Activated CD8-positive, alpha-beta T cell treated with anti-CD3 and anti-CD28 coated beads, Interleukin-2, amount 10 ng/mL, durations not matched to agents 7 days and 5 days (primary cell): ENCODE measurements around the gene CSTPP1. TPM values are rescaled to one million over a fixed set of nuclear protein-coding genes. Genes with fewer than 3 reads are reported as not detected.
"Not testable (repeated sequence)": the region's sequence is repeated elsewhere in the genome, so short reads cannot be mapped to it uniquely, and the experiment has no call there.

Experiments used
- ATAC-seq: fragments of 150-1000 bp; cut with Tn5 transposase; one replicate; pipeline ENCODE4 v1.10.0; 2021; ENCODE audit warnings: moderate library complexity
- CTCF ChIA-PET: fragments of 350-600 bp; sonication (Branson Sonifier 250); formaldehyde crosslinking; loops from one replicate; lab custom pipeline; 2021; ENCODE audit warnings: antibody characterized with exemption; lab: Charles Lee
- POLR2A ChIA-PET: fragments of 350-600 bp; sonication (Branson Sonifier 250); formaldehyde crosslinking; loops from one replicate; lab custom pipeline; 2021; ENCODE audit warnings: antibody characterized with exemption; lab: Charles Lee
- DNase-seq: peaks from one replicate; pipeline ENCODE4 v3.0.0-alpha.2; 2020
- H3K27ac Mint-ChIP-seq: one replicate; pipeline ENCODE4 v1.8.0; 2021; ENCODE audit warnings: mild to moderate bottlenecking, mixed read lengths
- H3K27me3 Mint-ChIP-seq: one replicate; pipeline ENCODE4 v1.8.0; 2021; ENCODE audit warnings: low read depth, mixed read lengths
- H3K36me3 Mint-ChIP-seq: one replicate; pipeline ENCODE4 v1.8.0; 2021; ENCODE audit warnings: low read depth, mixed read lengths
- H3K4me1 Mint-ChIP-seq: one replicate; pipeline ENCODE4 v1.8.0; 2021; ENCODE audit warnings: low read depth, mixed read lengths
- H3K4me3 Mint-ChIP-seq: one replicate; pipeline ENCODE4 v1.8.0; 2021; ENCODE audit warnings: mild to moderate bottlenecking, mixed read lengths
- H3K9me3 Mint-ChIP-seq: one replicate; pipeline ENCODE4 v1.8.0; 2022; ENCODE audit warnings: mixed read lengths; ENCODE audit not compliant: insufficient read depth
- total RNA-seq, 2 experiments: library from RNA; stranded (reverse); gene quantifications; one replicate each; pipeline ENCODE4 v1.2.3, GENCODE V29; 2021

CSTPP1 gene
- total RNA-seq, 2 experiments from 2014 or later: 15.6 to 15.8 TPM

GRCh38 chr11:46913484-46913883 lies 23.1 kb upstream of the CSTPP1 start:
- DNase-seq (no peak), ATAC-seq (no peak)
- H3K27ac Mint-ChIP-seq: no peak overlapping the region
- ChIA-PET POLR2A (interaction anchor here (0.6 kb wide), 2 partner anchors 242 to 470 kb away, joined by 3 read pairs; no protein-coding TSS in a partner anchor), CTCF (interaction anchor here (0.8 to 6.6 kb wide), 4 partner anchors 17 to 247 kb away, joined by 3 to 51 read pairs (median 5); no protein-coding TSS in a partner anchor)
- no peak overlapping the region for H3K4me3 Mint-ChIP-seq
- peaks cover 17% of the 10 kb centered on the region for H3K4me1 Mint-ChIP-seq
- H3K9me3 Mint-ChIP-seq: no peaks in the 10 kb centered on the region
- H3K27me3 Mint-ChIP-seq: peaks cover 59% of the 10 kb centered on the region
- no peaks in the 10 kb centered on the region for H3K36me3 Mint-ChIP-seq

- H3K4me1 Mint-ChIP-seq: peaks cover 24% of the 10 kb centered on the region
- ATAC-seq: no peak
- H3K36me3 Mint-ChIP-seq: no peaks in the 10 kb centered on the region
- ChIA-PET CTCF (interaction anchor here (1.9 to 6.6 kb wide), 2 partner anchors 239 to 247 kb away, joined by 5 to 51 read pairs; no protein-coding TSS in a partner anchor), POLR2A (no interaction called here)
- no peak for DNase-seq
- peaks cover 67% of the 10 kb centered on the region for H3K27me3 Mint-ChIP-seq
- no peak overlapping the region for H3K4me3 Mint-ChIP-seq
- no peaks in the 10 kb centered on the region for H3K9me3 Mint-ChIP-seq
- no peak overlapping the region for H3K27ac Mint-ChIP-seq
Observed at GRCh38 chr11:46914363-46914762, 22.2 kb upstream of the CSTPP1 start.

DNA sequence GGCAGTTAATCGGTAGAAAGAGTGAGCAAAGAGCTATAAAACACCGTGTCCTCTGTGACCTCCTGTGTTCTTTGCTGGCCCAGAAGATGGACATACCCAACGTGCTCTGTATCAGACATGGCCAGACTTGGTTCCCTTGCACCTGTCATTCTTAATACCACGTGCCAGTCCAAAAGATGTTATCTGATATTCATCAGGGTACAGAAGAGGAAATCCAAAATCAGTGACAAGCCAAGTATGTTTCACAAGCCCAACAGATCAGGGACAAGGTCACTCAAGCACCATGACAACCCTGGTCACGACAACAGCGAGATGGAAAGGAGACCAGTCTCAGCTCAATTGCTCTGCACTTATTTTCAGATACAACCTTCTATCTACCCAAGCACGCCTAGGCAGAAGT lies 21.7 kb upstream of the CSTPP1 start:
- no peak for ATAC-seq
- peaks cover 70% of the 10 kb centered on the region for H3K27me3 Mint-ChIP-seq
- CTCF ChIA-PET: interaction anchor here (6.6 kb wide), 1 partner anchor 238 kb away, joined by 51 read pairs; no protein-coding TSS in a partner anchor
- H3K27ac Mint-ChIP-seq: no peak overlapping the region
- H3K4me1 Mint-ChIP-seq: peaks cover 30% of the 10 kb centered on the region
- DNase-seq: no peak
- H3K4me3 Mint-ChIP-seq: no peak overlapping the region
- POLR2A ChIA-PET: no interaction called here
- H3K9me3 Mint-ChIP-seq: no peaks in the 10 kb centered on the region
- H3K36me3 Mint-ChIP-seq: no peaks in the 10 kb centered on the region

GRCh38 chr11:46916286-46917108 lies 20.1 kb upstream of the CSTPP1 start:
- peaks cover 61% of the 10 kb centered on the region for H3K27me3 Mint-ChIP-seq
- DNase-seq (no peak), ATAC-seq (no peak)
- H3K4me1 Mint-ChIP-seq: peaks cover 32% of the 10 kb centered on the region
- H3K4me3 Mint-ChIP-seq: peak overlapping the region; percentile 33
- H3K9me3 Mint-ChIP-seq: no peaks in the 10 kb centered on the region
- H3K27ac Mint-ChIP-seq: no peak overlapping the region
- CTCF ChIA-PET: interaction anchor here (1.0 to 6.6 kb wide), 6 partner anchors 9 to 244 kb away, joined by 3 to 51 read pairs (median 4); no protein-coding TSS in a partner anchor
- POLR2A ChIA-PET: interaction anchor here (0.6 to 1.2 kb wide), 5 partner anchors 20 to 1004 kb away, joined by 3 to 4 read pairs (median 3); partner anchors contain the start of gene CSTPP1
- H3K36me3 Mint-ChIP-seq: no peaks in the 10 kb centered on the region

GRCh38 chr11:46917109-46917761 lies 19.3 kb upstream of the CSTPP1 start:
- peaks cover 32% of the 10 kb centered on the region for H3K4me1 Mint-ChIP-seq
- H3K36me3 Mint-ChIP-seq: no peaks in the 10 kb centered on the region
- peak overlapping the region; percentile 53 for H3K4me3 Mint-ChIP-seq
- DNase-seq (no peak), ATAC-seq (peak; percentile 5)
- H3K27ac Mint-ChIP-seq: no peak overlapping the region
- ChIA-PET POLR2A (interaction anchor here (0.6 to 0.8 kb wide), 3 partner anchors 143 to 1005 kb away, joined by 3 read pairs; no protein-coding TSS in a partner anchor), CTCF (interaction anchor here (1.0 to 6.6 kb wide), 6 partner anchors 8 to 244 kb away, joined by 3 to 51 read pairs (median 4); no protein-coding TSS in a partner anchor)
- no peaks in the 10 kb centered on the region for H3K9me3 Mint-ChIP-seq
- H3K27me3 Mint-ChIP-seq: peaks cover 61% of the 10 kb centered on the region

- Mint-ChIP-seq H3K36me3 (no peaks in the 10 kb centered on the region), H3K27me3 (peaks cover 57% of the 10 kb centered on the region), H3K4me3 (peak overlapping the region; percentile 53), H3K9me3 (no peaks in the 10 kb centered on the region), H3K27ac (no peak overlapping the region), H3K4me1 (peaks cover 31% of the 10 kb centered on the region)
- no peak for DNase-seq
- ChIA-PET CTCF (interaction anchor here (6.6 kb wide), 1 partner anchor 236 kb away, joined by 51 read pairs; no protein-coding TSS in a partner anchor), POLR2A (interaction anchor here (0.8 kb wide), 1 partner anchor 235 kb away, joined by 3 read pairs; no protein-coding TSS in a partner anchor)
- ATAC-seq: no peak
Observed at GRCh38 chr11:46917762-46918082, 18.8 kb upstream of the CSTPP1 start.

- Mint-ChIP-seq H3K27ac (no peak within 1 kb of the TSS), H3K9me3 (no peaks in the 10 kb centered on the region), H3K4me3 (peak within 1 kb of the TSS; percentile 69), H3K27me3 (peaks cover 53% of the 10 kb centered on the region), H3K4me1 (peaks cover 30% of the 10 kb centered on the region), H3K36me3 (no peaks in the 10 kb centered on the region)
- ChIA-PET CTCF (interaction anchor here (1.4 to 1.6 kb wide), 2 partner anchors 237 to 238 kb away, joined by 3 to 7 read pairs; no protein-coding TSS in a partner anchor), POLR2A (no interaction called here)
- ATAC-seq: peak; percentile 72
- no peak for DNase-seq
Observed at GRCh38 chr11:46918083-46918787, 18.3 kb upstream of the CSTPP1 start, which contains the start of gene LRP4. Gene LRP4, minus strand, starts transcription at chr11:46918550. Its CDS starts 171 bp downstream, at chr11:46918379.

GRCh38 chr11:46918788-46919513 lies 17.6 kb upstream of the CSTPP1 start:
- ChIA-PET POLR2A (no interaction called here), CTCF (interaction anchor here (0.6 to 1.8 kb wide), 9 partner anchors 9 to 243 kb away, joined by 3 to 11 read pairs (median 6); partner anchors contain the start of gene CSTPP1)
- Mint-ChIP-seq H3K4me3 (peak overlapping the region; percentile 69), H3K36me3 (no peaks in the 10 kb centered on the region), H3K27ac (no peak overlapping the region), H3K9me3 (no peaks in the 10 kb centered on the region), H3K27me3 (peaks cover 47% of the 10 kb centered on the region), H3K4me1 (peaks cover 30% of the 10 kb centered on the region)
- DNase-seq (no peak), ATAC-seq (no peak)

DNA sequence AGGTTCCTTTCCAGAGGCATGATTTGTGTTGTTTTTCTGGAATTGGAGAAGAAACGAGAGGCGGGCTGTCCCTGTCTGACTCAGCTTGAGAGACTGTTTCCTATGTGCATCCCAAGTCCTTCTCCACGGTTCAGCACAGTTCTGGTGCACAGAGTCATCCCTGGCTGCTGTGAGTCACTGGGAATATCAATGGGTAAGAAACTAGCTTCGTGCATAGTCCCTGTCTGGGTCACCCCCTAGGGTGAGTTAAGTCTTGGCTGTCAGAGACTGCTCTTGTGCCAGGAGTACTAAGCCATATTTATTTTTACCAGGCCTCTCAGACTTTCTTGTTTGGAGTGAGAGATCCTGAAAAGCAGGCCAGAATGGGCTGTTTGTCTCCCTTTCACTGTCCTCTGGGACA lies 15.8 kb upstream of the CSTPP1 start:
- peaks cover 30% of the 10 kb centered on the region for H3K4me1 Mint-ChIP-seq
- no peak overlapping the region for H3K27ac Mint-ChIP-seq
- CTCF ChIA-PET: interaction anchor here (0.9 to 1.8 kb wide), 2 partner anchors 16 to 226 kb away, joined by 3 to 8 read pairs; partner anchors contain the start of gene CSTPP1
- H3K4me3 Mint-ChIP-seq: no peak overlapping the region
- no peaks in the 10 kb centered on the region for H3K36me3 Mint-ChIP-seq
- H3K27me3 Mint-ChIP-seq: peaks cover 31% of the 10 kb centered on the region
- DNase-seq: no peak
- ATAC-seq: no peak
- POLR2A ChIA-PET: no interaction called here
- no peaks in the 10 kb centered on the region for H3K9me3 Mint-ChIP-seq

- H3K36me3 Mint-ChIP-seq, CTCF ChIA-PET, POLR2A ChIA-PET, H3K4me1 Mint-ChIP-seq, H3K27ac Mint-ChIP-seq, H3K4me3 Mint-ChIP-seq, H3K9me3 Mint-ChIP-seq, DNase-seq, ATAC-seq: not testable (repeated sequence)
- H3K27me3 Mint-ChIP-seq: peaks cover 16% of the 10 kb centered on the region
Observed at GRCh38 chr11:46927928-46928327, 8.6 kb upstream of the CSTPP1 start.
